BLaER1 (cell line): ENCODE data around the gene ZNF710.
A peak's percentile ranks its signal among the peaks of the same experiment; 100 is the strongest.

Experiments
- H3K27ac ChIP-seq: shearing (Covaris generic); formaldehyde crosslinking; 2 replicates; pipeline ENCODE4 v1.8.1; 2022
- H3K27me3 ChIP-seq: shearing (Covaris generic); formaldehyde crosslinking; 2 replicates; pipeline ENCODE4 v1.8.1; 2022
- H3K36me3 ChIP-seq: shearing (Covaris generic); formaldehyde crosslinking; 2 replicates; pipeline ENCODE4 v1.8.1; 2022
- H3K4me1 ChIP-seq: shearing (Covaris generic); formaldehyde crosslinking; 2 replicates; pipeline ENCODE4 v1.8.1; 2022
- H3K4me2 ChIP-seq: shearing (Covaris generic); formaldehyde crosslinking; 2 replicates; pipeline ENCODE4 v1.8.1; 2022
- H3K4me3 ChIP-seq: shearing (Covaris generic); formaldehyde crosslinking; 2 replicates; pipeline ENCODE4 v1.8.1; 2022
- H3K9ac ChIP-seq: shearing (Covaris generic); formaldehyde crosslinking; 2 replicates; pipeline ENCODE4 v1.8.1; 2022
- H3K9me3 ChIP-seq: shearing (Covaris generic); formaldehyde crosslinking; 2 replicates; pipeline ENCODE4 v1.8.1; 2022
- H4K20me1 ChIP-seq: shearing (Covaris generic); formaldehyde crosslinking; 2 replicates; pipeline ENCODE4 v1.8.1; 2022
- Cebpa-rat ChIP-seq: shearing (Covaris generic); IDR thresholded peaks from 2 replicates; pipeline ENCODE4 v1.8.1; 2022

Gene ZNF710

GRCh38 chr15:90003736-90004135 is 2.6 kb downstream of the ZNF710 start:
- H3K9ac ChIP-seq: peak overlapping the region; percentile 91
- H3K9me3 ChIP-seq: no peaks in the 10 kb centered on the region
- 0 out of 2 replicates have a peak, but pooled peaks cover 26% of the 10 kb centered on the region for H3K36me3 ChIP-seq
- H3K27ac ChIP-seq: peak overlapping the region; percentile 15; the same call in 1 of the 2 replicates
- H3K4me1 ChIP-seq: peaks cover 78% of the 10 kb centered on the region
- H3K4me3 ChIP-seq: peak overlapping the region; percentile 80; the same call in 1 of the 2 replicates
- no peak for TF ChIP-seq Cebpa-rat
- H3K4me2 ChIP-seq: peak overlapping the region; percentile 83
- H3K27me3 ChIP-seq: no peaks in the 10 kb centered on the region
- H4K20me1 ChIP-seq: peaks cover 53% of the 10 kb centered on the region

GRCh38 chr15:90004252-90004651 is 3.1 kb downstream of the ZNF710 start:
- H3K4me1 ChIP-seq: peaks cover 74% of the 10 kb centered on the region
- peak overlapping the region; percentile 25; the same call in 1 of the 2 replicates for H3K9ac ChIP-seq
- H3K36me3 ChIP-seq: 0 out of 2 replicates have a peak, but pooled peaks cover 31% of the 10 kb centered on the region
- H3K4me3 ChIP-seq: no peak overlapping the region
- TF ChIP-seq Cebpa-rat: no peak
- no peaks in the 10 kb centered on the region for H3K9me3 ChIP-seq
- H3K27me3 ChIP-seq: no peaks in the 10 kb centered on the region
- H3K4me2 ChIP-seq: peak overlapping the region; percentile 83
- peaks cover 53% of the 10 kb centered on the region for H4K20me1 ChIP-seq
- H3K27ac ChIP-seq: 0 out of 2 replicates have a peak overlapping the region, but pooled peaks have one; percentile 15

- no peak for TF ChIP-seq Cebpa-rat
- Histone ChIP-seq H3K27me3 (no peaks in the 10 kb centered on the region), H3K36me3 (0 out of 2 replicates have a peak, but pooled peaks cover 35% of the 10 kb centered on the region), H3K4me1 (peaks cover 74% of the 10 kb centered on the region), H3K4me3 (no peak overlapping the region), H3K9ac (peak overlapping the region; percentile 25; the same call in 1 of the 2 replicates), H3K9me3 (no peaks in the 10 kb centered on the region), H4K20me1 (peaks cover 58% of the 10 kb centered on the region), H3K4me2 (peak overlapping the region; percentile 83), H3K27ac (0 out of 2 replicates have a peak overlapping the region, but pooled peaks have one; percentile 15)
Observed at GRCh38 chr15:90004671-90005070, 3.5 kb downstream of the ZNF710 start.

- H3K4me1 ChIP-seq: peaks cover 67% of the 10 kb centered on the region
- peaks cover 52% of the 10 kb centered on the region; the same call in 1 of the 2 replicates for H3K36me3 ChIP-seq
- peak overlapping the region; percentile 20; the same call in 1 of the 2 replicates for H3K4me2 ChIP-seq
- H3K27me3 ChIP-seq: no peaks in the 10 kb centered on the region
- peaks cover 14% of the 10 kb centered on the region for H3K9me3 ChIP-seq
- TF ChIP-seq Cebpa-rat: no peak
- H4K20me1 ChIP-seq: peaks cover 60% of the 10 kb centered on the region
- no peak overlapping the region for H3K4me3 ChIP-seq
- no peak overlapping the region for H3K9ac ChIP-seq
- no peak overlapping the region for H3K27ac ChIP-seq
Observed at GRCh38 chr15:90006217-90007075, 5.3 kb downstream of the ZNF710 start.

GRCh38 chr15:90007076-90007460 is 5.9 kb downstream of the ZNF710 start:
- Histone ChIP-seq H3K36me3 (peaks cover 53% of the 10 kb centered on the region; the same call in 1 of the 2 replicates), H3K4me2 (no peak overlapping the region), H3K4me3 (no peak overlapping the region), H3K9ac (no peak overlapping the region), H4K20me1 (peaks cover 60% of the 10 kb centered on the region), H3K9me3 (peaks cover 21% of the 10 kb centered on the region), H3K27me3 (no peaks in the 10 kb centered on the region), H3K27ac (no peak overlapping the region), H3K4me1 (peaks cover 67% of the 10 kb centered on the region)
- TF ChIP-seq Cebpa-rat: no peak

- Histone ChIP-seq H3K9me3 (peaks cover 25% of the 10 kb centered on the region), H3K27ac (no peak overlapping the region), H3K4me2 (no peak overlapping the region), H3K4me3 (no peak overlapping the region), H3K27me3 (no peaks in the 10 kb centered on the region), H3K4me1 (peaks cover 65% of the 10 kb centered on the region), H4K20me1 (peaks cover 62% of the 10 kb centered on the region), H3K36me3 (peaks cover 53% of the 10 kb centered on the region; the same call in 1 of the 2 replicates), H3K9ac (no peak overlapping the region)
- TF ChIP-seq Cebpa-rat: peak; percentile 61; the same call in 1 of the 2 replicates
Observed at GRCh38 chr15:90008607-90009006, 7.5 kb downstream of the ZNF710 start.

- Histone ChIP-seq H3K4me1 (peaks cover 65% of the 10 kb centered on the region), H3K27ac (no peak overlapping the region), H3K36me3 (peaks cover 50% of the 10 kb centered on the region; the same call in 1 of the 2 replicates), H3K4me3 (no peak overlapping the region), H3K9me3 (peaks cover 25% of the 10 kb centered on the region), H3K9ac (no peak overlapping the region), H3K4me2 (peak overlapping the region; percentile 20; the same call in 1 of the 2 replicates), H4K20me1 (peaks cover 61% of the 10 kb centered on the region), H3K27me3 (no peaks in the 10 kb centered on the region)
- TF ChIP-seq Cebpa-rat: no peak
Observed at GRCh38 chr15:90009301-90010022, 8.3 kb downstream of the ZNF710 start.

GRCh38 chr15:90011705-90012104 is 10.6 kb downstream of the ZNF710 start:
- peak overlapping the region; percentile 13; the same call in 1 of the 2 replicates for H3K4me3 ChIP-seq
- TF ChIP-seq Cebpa-rat: no peak
- H4K20me1 ChIP-seq: peaks cover 57% of the 10 kb centered on the region
- peaks cover 35% of the 10 kb centered on the region; the same call in 1 of the 2 replicates for H3K36me3 ChIP-seq
- H3K9ac ChIP-seq: no peak overlapping the region
- H3K27me3 ChIP-seq: no peaks in the 10 kb centered on the region
- no peak overlapping the region for H3K27ac ChIP-seq
- H3K4me2 ChIP-seq: no peak overlapping the region
- H3K9me3 ChIP-seq: peaks cover 25% of the 10 kb centered on the region
- H3K4me1 ChIP-seq: peaks cover 55% of the 10 kb centered on the region

- TF ChIP-seq Cebpa-rat: no peak
- H3K27ac ChIP-seq: no peak overlapping the region
- H4K20me1 ChIP-seq: peaks cover 51% of the 10 kb centered on the region
- peak overlapping the region; percentile 69 for H3K4me2 ChIP-seq
- peaks cover 25% of the 10 kb centered on the region for H3K9me3 ChIP-seq
- H3K4me3 ChIP-seq: 0 out of 2 replicates have a peak overlapping the region, but pooled peaks have one; percentile 6
- H3K36me3 ChIP-seq: peaks cover 26% of the 10 kb centered on the region; the same call in 1 of the 2 replicates
- H3K9ac ChIP-seq: no peak overlapping the region
- H3K27me3 ChIP-seq: no peaks in the 10 kb centered on the region
- peaks cover 59% of the 10 kb centered on the region for H3K4me1 ChIP-seq
Observed at GRCh38 chr15:90013503-90013937, 12.4 kb downstream of the ZNF710 start.
